Endothelial cell of umbilical vein (primary cell): ENCODE measurements around the gene EFCAB13. TPM values are rescaled to one million over a fixed set of nuclear protein-coding genes. Genes with fewer than 3 reads are reported as not detected.

ENCODE experiments used
- Bru-seq: library from RNA; stranded (reverse); fragments of 400-500 nt; gene quantifications from one replicate; lab custom pipeline; 2021; lab: Mats Ljungman, UMichigan
- BruChase-seq, 2 experiments: library from RNA; stranded (reverse); fragments of 400-500 nt; gene quantifications; one replicate each; lab custom pipeline; 2021; lab: Mats Ljungman, UMichigan
- BruUV-seq: library from RNA; stranded (reverse); fragments of 400-500 nt; replicated peaks from 2 replicates; lab custom pipeline; 2021; lab: Mats Ljungman, UMichigan
- CTCF ChIA-PET: fragments of 300-600, 350-600 bp; sonication (Branson Sonifier 250); formaldehyde crosslinking; loops from one replicate; lab custom pipeline; 2021; ENCODE audit warnings: antibody characterized with exemption, inconsistent platforms; lab: Charles Lee
- POLR2A ChIA-PET: fragments of 300-600, 350-600 bp; sonication (Branson Sonifier 250); formaldehyde crosslinking; loops from one replicate; lab custom pipeline; 2021; ENCODE audit warnings: antibody characterized with exemption, inconsistent platforms; lab: Charles Lee
- DNase-seq: peaks from one replicate; pipeline ENCODE4 v3.0.0-alpha.2; 2011; ENCODE audit warnings: low read depth, low spot score
- FAIRE-seq: peaks from 2 replicates; lab custom pipeline; 2011; peaks lifted over from hg19 to GRCh38; lab: Jason Lieb, UNC
- H2AFZ ChIP-seq: 2 replicates; pipeline ENCODE4 v1.6.0; 2012; ENCODE audit warnings: low read depth, low read length, control low read depth, inconsistent platforms
- H3K27ac ChIP-seq: 2 replicates; pipeline ENCODE4 v1.5.1; 2011; ENCODE audit warnings: low read depth, mild to moderate bottlenecking, control low read depth, low read length, moderate library complexity; ENCODE audit not compliant: insufficient read depth
- H3K27me3 ChIP-seq, 2 experiments: 2 replicates each; pipeline versions ENCODE4 v1.6.0 to v1.6.1; 2011; ENCODE audit warnings: low read length in 2 of 2, mixed read lengths in 1 of 2; ENCODE audit not compliant: control insufficient read depth in 2 of 2, insufficient read depth in 2 of 2
- H3K36me3 ChIP-seq, 2 experiments: 2 replicates in 1 of 2; 3 replicates in 1 of 2; pipeline ENCODE4 v1.5.1; 2011; ENCODE audit warnings: low read length in 2 of 2, mild to moderate bottlenecking in 1 of 2, moderate library complexity in 1 of 2; ENCODE audit not compliant: control insufficient read depth in 2 of 2, insufficient read depth in 2 of 2; ENCODE audit errors: extremely low read depth in 1 of 2
- H3K4me1 ChIP-seq: 3 replicates; pipeline ENCODE4 v1.5.1; 2011; ENCODE audit warnings: mild to moderate bottlenecking, low read length; ENCODE audit not compliant: control insufficient read depth, insufficient read depth; ENCODE audit errors: extremely low read depth
- H3K4me2 ChIP-seq: 2 replicates; pipeline ENCODE4 v1.6.1; 2011; ENCODE audit warnings: low read length, control low read depth, mixed read lengths; ENCODE audit not compliant: insufficient read depth
- H3K4me3 ChIP-seq, 3 experiments: fragments of 200-600 bp in 1 of 3; sonication (generic), shearing (Covaris generic) in 1 of 3; replicated peaks in 1 of 3; 2 replicates each; pipeline ENCODE4 v1.5.1; 2011 to 2016; ENCODE audit warnings: control low read depth in 3 of 3, low read length in 3 of 3, mild to moderate bottlenecking in 2 of 3, inconsistent platforms in 1 of 3, low read depth in 1 of 3, moderate library complexity in 1 of 3; ENCODE audit not compliant: insufficient read depth in 1 of 3
- H3K79me2 ChIP-seq: 2 replicates; pipeline ENCODE4 v1.6.0; 2012; ENCODE audit warnings: low read length, inconsistent platforms; ENCODE audit not compliant: control insufficient read depth, insufficient read depth
- H3K9ac ChIP-seq: replicated peaks from 2 replicates; pipeline ENCODE3; 2011; ENCODE audit warnings: low read length, control low read depth; ENCODE audit not compliant: insufficient read depth; ENCODE audit errors: extremely low read depth
- H3K9me1 ChIP-seq: replicated peaks from 3 replicates; pipeline ENCODE4 v1.6.0; 2011; ENCODE audit warnings: mild to moderate bottlenecking, low read length; ENCODE audit not compliant: control insufficient read depth, insufficient read depth; ENCODE audit errors: extremely low read depth
- H3K9me3 ChIP-seq: replicated peaks from 2 replicates; pipeline ENCODE4 v1.5.1; 2012; ENCODE audit warnings: low read length, inconsistent platforms; ENCODE audit not compliant: control insufficient read depth, insufficient read depth
- H4K20me1 ChIP-seq: replicated peaks from 2 replicates; pipeline ENCODE3; 2011; ENCODE audit warnings: mild to moderate bottlenecking, low read length; ENCODE audit not compliant: control insufficient read depth, insufficient read depth; ENCODE audit errors: extremely low read depth
- EZH2 ChIP-seq: IDR thresholded peaks from 2 replicates; pipeline ENCODE4 v1.6.1; 2012; ENCODE audit warnings: borderline replicate concordance, low read depth, mild to moderate bottlenecking, moderate library complexity, low read length, inconsistent platforms; ENCODE audit not compliant: severe bottlenecking
- FOS ChIP-seq: IDR thresholded peaks from 2 replicates; pipeline ENCODE4 v1.6.1; 2011; ENCODE audit warnings: mild to moderate bottlenecking, low read length, moderate library complexity, borderline replicate concordance; ENCODE audit not compliant: insufficient read depth
- GATA2 ChIP-seq: IDR thresholded peaks from 2 replicates; pipeline ENCODE4 v1.7.0; 2011; ENCODE audit warnings: low read depth, mild to moderate bottlenecking, moderate library complexity, mixed read lengths, low read length; ENCODE audit not compliant: insufficient read length, insufficient read depth
- JUN ChIP-seq: IDR thresholded peaks from 2 replicates; pipeline ENCODE4 v1.6.1; 2011; ENCODE audit warnings: borderline replicate concordance, low read depth; ENCODE audit not compliant: insufficient read length, insufficient read depth
- MYC ChIP-seq: IDR thresholded peaks from one replicate; pipeline ENCODE4 v1.6.1; 2011; ENCODE audit warnings: mild to moderate bottlenecking, low read depth, low read length
- POLR2A ChIP-seq: IDR thresholded peaks from 2 replicates; pipeline ENCODE4 v1.6.1; 2012; ENCODE audit warnings: low read depth, mild to moderate bottlenecking, control low read depth, low read length
- POLR2AphosphoS5 ChIP-seq: IDR thresholded peaks from 2 replicates; pipeline ENCODE4 v1.6.1; 2012; ENCODE audit warnings: low read depth, mild to moderate bottlenecking, control low read depth, low read length, moderate library complexity; ENCODE audit not compliant: insufficient read depth
- dilution Hi-C: fragments of 300-500 bp; cut with MboI; formaldehyde crosslinking; loops from one replicate; pipeline ENCODE4 v1.15.0; 2019; ENCODE audit warnings: low sequenced_read_pairs; ENCODE audit not compliant: extremely low pct_ligation_motif_present
- intact Hi-C: fragments of 100-400 bp; cut with micrococcal nuclease; formaldehyde crosslinking; loops from one replicate; pipeline ENCODE4 v1.10.0; 2022
- long read RNA-seq: library from polyadenylated mRNA; stranded (forward); transcript quantifications from one replicate; pipeline ENCODE4 v2.0.0, GENCODE V29; 2021
- polyA minus RNA-seq, 3 experiments: library from RNA; depleted of rRNA, polyadenylated mRNA; stranded (reverse); fragments of >200 nt; gene quantifications; 1 replicate in 1 of 3; 2 replicates in 2 of 3; pipeline ENCODE4 v1.2.3, GENCODE V29; 2011
- polyA plus RNA-seq, 4 experiments: library from polyadenylated mRNA; depleted of rRNA in 3 of 4; stranded (reverse) in 3 of 4; unstranded in 1 of 4; fragments of >200 nt; gene quantifications; 2 replicates each; pipeline versions ENCODE4 v1.2.1 to v1.2.3, GENCODE V29; 2011 to 2012; ENCODE audit warnings: missing spikeins in 1 of 4
- total RNA-seq: library from RNA; stranded (reverse); gene quantifications from 2 replicates; pipeline ENCODE4 v1.2.3, GENCODE V29; 2021
- TF ChIP-seq, protein P1 (sequence below): IDR thresholded peaks from 2 replicates; pipeline ENCODE4 v1.6.1; 2011; ENCODE audit not compliant: insufficient read depth, insufficient read length
- TF ChIP-seq, protein P2 (sequence below), 2 donors: IDR thresholded peaks; 1 replicate in 1 of 2; 2 replicates in 1 of 2; pipeline ENCODE4 v1.5.1; 2011; ENCODE audit warnings: low read length in 2 of 2, mild to moderate bottlenecking in 2 of 2, moderate library complexity in 2 of 2, control low read depth in 1 of 2, inconsistent platforms in 1 of 2, low read depth in 1 of 2; ENCODE audit not compliant: insufficient read depth in 1 of 2; ENCODE audit errors: extremely low read depth in 1 of 2

EFCAB13 gene, protein sequence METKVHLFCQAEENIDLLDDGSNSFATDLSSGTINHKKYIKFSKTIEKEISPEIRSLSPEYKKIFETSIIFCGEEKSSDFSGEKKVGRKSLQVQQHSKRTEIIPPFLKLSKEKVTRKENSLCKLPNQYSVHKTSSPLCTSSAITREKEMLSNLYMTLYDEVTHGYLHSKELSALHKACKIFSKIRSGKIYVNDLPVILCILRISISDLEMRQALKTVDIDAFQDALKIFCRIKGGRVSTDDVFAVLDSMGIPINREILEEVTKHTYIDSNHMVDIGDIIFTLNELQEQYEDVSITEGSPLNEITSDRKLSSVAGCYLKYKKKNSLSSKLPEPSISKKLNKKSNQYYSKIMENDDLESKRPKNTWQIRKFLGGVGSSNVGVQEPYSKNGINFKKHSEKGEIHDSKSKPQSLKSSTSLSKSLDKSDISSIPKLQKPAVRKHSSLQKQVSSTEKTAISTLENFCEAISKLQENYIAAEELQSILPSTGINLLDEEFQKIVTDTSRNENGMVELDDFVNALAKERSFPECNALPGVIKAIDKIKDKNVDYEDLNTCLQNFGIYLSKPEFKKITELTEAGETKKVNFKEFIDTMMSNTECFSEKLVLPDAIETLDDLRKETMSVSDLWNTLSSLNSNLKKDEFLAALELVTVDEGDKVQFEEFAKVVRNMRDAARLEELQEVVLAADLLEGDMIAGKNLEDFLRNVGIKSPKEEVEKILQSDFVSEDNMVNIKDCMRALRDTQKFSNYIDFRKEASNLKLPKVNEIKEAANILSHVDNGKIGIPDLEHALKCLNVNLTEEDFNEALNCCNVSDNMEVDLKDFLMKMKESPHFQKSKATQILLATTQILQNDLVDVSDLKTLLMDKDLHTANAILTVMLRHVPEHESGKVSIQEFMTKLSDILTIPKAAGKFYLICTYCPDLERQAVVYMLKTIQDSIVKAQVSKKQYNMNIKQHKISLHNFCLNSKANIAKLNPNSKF
- total RNA-seq (8.3 and 12.9 TPM in 2 replicates), polyA plus RNA-seq (0.59 and 0.86 TPM in 2 replicates), polyA minus RNA-seq (2.1 and 3.2 TPM in 2 replicates), Bru-seq, nascent RNA (percentile 54 among the genes with signal in this experiment), BruChase-seq, experiment 1, labeled RNA remaining after a 6-hour chase (percentile 55 among the genes with signal in this experiment), BruChase-seq, experiment 2, labeled RNA remaining after a 2-hour chase (percentile 58 among the genes with signal in this experiment)
- 0.57 and 0.65 TPM in 2 replicates for polyA plus RNA-seq (2011; cell fraction: cytosol; rRNA removed)
- polyA plus RNA-seq (2011; cell fraction: nucleus; rRNA removed) = 11.4 and 12.8 TPM in 2 replicates
- 3.4 and 3.6 TPM in 2 replicates for polyA plus RNA-seq (2012)
- polyA minus RNA-seq (2011; cell fraction: cytosol; rRNA and poly(A)+ RNA removed) = not detected
- 17.6 and 23.9 TPM in 2 replicates for polyA minus RNA-seq (2011; cell fraction: nucleus; rRNA and poly(A)+ RNA removed)
- long read RNA-seq, partial matches to known transcripts = 1 of 9 reads
- long read RNA-seq, other reads (novel, unspliced or antisense) = 8 of 9 reads

DNA sequence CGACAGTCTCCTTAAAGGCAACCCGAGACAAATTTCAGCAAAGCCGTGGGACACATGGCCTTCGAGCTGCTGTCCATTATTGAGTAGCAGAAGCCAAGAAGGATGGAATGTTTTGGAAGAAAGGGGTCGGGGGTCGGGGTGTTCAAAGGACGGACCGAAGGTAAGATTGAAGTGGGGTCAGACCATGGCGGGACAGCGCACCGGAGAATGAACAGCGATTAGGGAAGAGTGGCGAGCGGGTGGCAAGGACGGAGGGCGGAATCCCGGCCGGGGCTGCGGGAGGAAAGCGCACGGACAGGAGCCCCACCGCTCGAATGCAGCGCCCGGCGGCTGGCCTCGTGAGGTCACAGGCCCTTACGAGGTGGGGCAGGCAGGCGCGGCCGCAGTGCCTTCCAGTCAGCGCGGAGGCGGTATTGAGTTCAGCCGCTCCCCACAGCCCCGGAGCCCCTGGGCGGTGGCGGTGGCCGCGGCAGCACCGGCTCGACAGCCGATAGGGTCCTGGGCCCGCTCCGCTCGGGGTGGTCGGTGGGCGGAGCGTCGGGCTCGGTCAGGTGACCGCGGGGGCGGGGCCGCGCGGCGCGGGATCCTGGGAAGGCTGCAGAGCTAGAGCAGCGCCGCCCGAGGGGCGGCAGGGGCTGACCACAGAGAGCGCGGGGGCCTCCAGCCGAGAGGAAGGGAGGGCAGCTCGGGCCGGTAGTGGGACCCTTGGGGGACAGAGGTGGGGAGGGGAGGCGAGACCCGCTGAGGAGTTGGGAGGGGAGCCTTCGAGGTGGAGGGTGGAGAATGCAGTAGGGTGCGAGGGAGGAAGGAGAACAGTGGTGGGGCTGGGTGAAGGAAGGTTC, at the start of gene EFCAB13:
Gene EFCAB13 (plus strand): TSS at position 574 of the 842 bp plus-strand sequence. CDS start 4,399 bp downstream, outside the sequence.
- no peaks in the 10 kb centered on the region for H3K27me3 ChIP-seq
- POLR2A ChIA-PET = interaction anchor here (1.4 kb wide), 1 partner anchor 8 kb away, joined by 5 read pairs; no protein-coding TSS in a partner anchor
- peak within 1 kb of the TSS; percentile 92 for H3K9ac ChIP-seq
- H3K9me3 ChIP-seq = no peaks in the 10 kb centered on the region
- peak within 1 kb of the TSS; percentile 96 for H2AFZ ChIP-seq
- CTCF ChIA-PET = interaction anchor here (1.1 to 2.7 kb wide), 6 partner anchors 8 to 292 kb away, joined by 4 to 14 read pairs (median 6); no protein-coding TSS in a partner anchor
- no peaks in the 10 kb centered on the region for H4K20me1 ChIP-seq
- BruUV-seq = TSS peak; percentile 73
- peak; percentile 87 for FAIRE-seq
- H3K36me3 ChIP-seq = no peaks in the 10 kb centered on the region
- H3K4me2 ChIP-seq = peak within 1 kb of the TSS; percentile 97
- H3K9me1 ChIP-seq = no peaks in the 10 kb centered on the region
- peak; percentile 94 for DNase-seq
- dilution Hi-C loops (no loop called here), intact Hi-C loops (loop anchor here (2.0 to 5.0 kb wide), 2 partner anchors 135 to 294 kb away; partner anchors contain the start of gene CDC27)
- peak within 1 kb of the TSS; percentile 53 for H3K27ac ChIP-seq
- TF ChIP-seq, protein P1, sequence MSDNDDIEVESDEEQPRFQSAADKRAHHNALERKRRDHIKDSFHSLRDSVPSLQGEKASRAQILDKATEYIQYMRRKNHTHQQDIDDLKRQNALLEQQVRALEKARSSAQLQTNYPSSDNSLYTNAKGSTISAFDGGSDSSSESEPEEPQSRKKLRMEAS = peak; percentile 33
- peak; percentile 95 for TF ChIP-seq POLR2A
- TF ChIP-seq GATA2 = no peak
- no peak for TF ChIP-seq EZH2
- no peak for TF ChIP-seq JUN
- no peak for TF ChIP-seq MYC
- TF ChIP-seq POLR2AphosphoS5 = peak; percentile 97
- TF ChIP-seq, protein P2, sequence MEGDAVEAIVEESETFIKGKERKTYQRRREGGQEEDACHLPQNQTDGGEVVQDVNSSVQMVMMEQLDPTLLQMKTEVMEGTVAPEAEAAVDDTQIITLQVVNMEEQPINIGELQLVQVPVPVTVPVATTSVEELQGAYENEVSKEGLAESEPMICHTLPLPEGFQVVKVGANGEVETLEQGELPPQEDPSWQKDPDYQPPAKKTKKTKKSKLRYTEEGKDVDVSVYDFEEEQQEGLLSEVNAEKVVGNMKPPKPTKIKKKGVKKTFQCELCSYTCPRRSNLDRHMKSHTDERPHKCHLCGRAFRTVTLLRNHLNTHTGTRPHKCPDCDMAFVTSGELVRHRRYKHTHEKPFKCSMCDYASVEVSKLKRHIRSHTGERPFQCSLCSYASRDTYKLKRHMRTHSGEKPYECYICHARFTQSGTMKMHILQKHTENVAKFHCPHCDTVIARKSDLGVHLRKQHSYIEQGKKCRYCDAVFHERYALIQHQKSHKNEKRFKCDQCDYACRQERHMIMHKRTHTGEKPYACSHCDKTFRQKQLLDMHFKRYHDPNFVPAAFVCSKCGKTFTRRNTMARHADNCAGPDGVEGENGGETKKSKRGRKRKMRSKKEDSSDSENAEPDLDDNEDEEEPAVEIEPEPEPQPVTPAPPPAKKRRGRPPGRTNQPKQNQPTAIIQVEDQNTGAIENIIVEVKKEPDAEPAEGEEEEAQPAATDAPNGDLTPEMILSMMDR (IDR thresholded peaks at IDR 0.05; ENCODE audit: extremely low read depth in 1 of 2, insufficient read depth in 1 of 2, low read depth in 1 of 2, low read length in 2 of 2) = peak in 1 of 2 donors; percentile 13
- TF ChIP-seq FOS = no peak
- H3K4me3 ChIP-seq = peak within 1 kb of the TSS; percentile 71 to 89 (median 73)
- H3K4me1 ChIP-seq = peaks cover 15% of the 10 kb centered on the region
- H3K79me2 ChIP-seq = no peaks in the 10 kb centered on the region
